NCI-H1092 treated with DMSO at 0.1 percent for 48 hours (cell line): ENCODE data around the gene DAGLA.
"Not testable (repeated sequence)": the region's sequence is repeated elsewhere in the genome, so short reads cannot be mapped to it uniquely, and the experiment has no call there.

Source experiments
- DNase-seq: peaks from one replicate; lab custom pipeline; 2025; lab: John Stamatoyannopoulos, UW

DAGLA gene

GRCh38 chr11:61679893-61680621 lies at the start of gene DAGLA:
Gene DAGLA, plus strand, starts transcription at chr11:61680391. Its CDS starts 39,765 bp downstream, at chr11:61720156.
- peak; percentile 74 for DNase-seq

GRCh38 chr11:61632096-61632495 lies 48.1 kb upstream of the DAGLA start:
- no peak for DNase-seq

GRCh38 chr11:61635304-61635703 lies 44.9 kb upstream of the DAGLA start:
- no peak for DNase-seq

- no peak for DNase-seq
Measured at GRCh38 chr11:61635787-61636186, 44.4 kb upstream of the DAGLA start.

- DNase-seq: no peak
Measured at GRCh38 chr11:61636676-61637075, 43.5 kb upstream of the DAGLA start.

GRCh38 chr11:61637277-61637676 lies 42.9 kb upstream of the DAGLA start:
- DNase-seq: no peak

GRCh38 chr11:61639816-61640443 lies 40.3 kb upstream of the DAGLA start:
- no peak for DNase-seq

GRCh38 chr11:61642162-61642561 lies 38.0 kb upstream of the DAGLA start:
- no peak for DNase-seq

- DNase-seq: no peak
Measured at GRCh38 chr11:61645179-61645868, 34.9 kb upstream of the DAGLA start.

- no peak for DNase-seq
Measured at GRCh38 chr11:61647529-61647928, 32.7 kb upstream of the DAGLA start.

GRCh38 chr11:61650781-61651571 lies 29.2 kb upstream of the DAGLA start:
- DNase-seq: no peak

- DNase-seq: no peak
Measured at GRCh38 chr11:61652135-61652534, 28.1 kb upstream of the DAGLA start.

- DNase-seq: no peak
Measured at GRCh38 chr11:61654397-61654829, 25.8 kb upstream of the DAGLA start.

GRCh38 chr11:61655266-61656159 lies 24.7 kb upstream of the DAGLA start:
- not testable (repeated sequence) for DNase-seq

GRCh38 chr11:61656347-61657077 lies 23.7 kb upstream of the DAGLA start:
- DNase-seq: no peak

GRCh38 chr11:61657566-61658290 lies 22.5 kb upstream of the DAGLA start:
- peak; percentile 40 for DNase-seq

- DNase-seq: no peak
Measured at GRCh38 chr11:61659413-61660196, 20.6 kb upstream of the DAGLA start.

GRCh38 chr11:61660997-61661396 lies 19.2 kb upstream of the DAGLA start:
- not testable (repeated sequence) for DNase-seq
